CD4-positive, alpha-beta T cell (primary cell): ENCODE data around the gene IL17RB. TPM values are rescaled to one million over a fixed set of nuclear protein-coding genes. Genes with fewer than 3 reads are reported as not detected.

Experiments used
- ATAC-seq: fragments of 200-7000 bp; cut with Tn5 transposase; one replicate; pipeline ENCODE4 v1.10.0; 2022; ENCODE audit warnings: mild to moderate bottlenecking; ENCODE audit not compliant: poor library complexity
- CTCF ChIA-PET: fragments of 350-600 bp; sonication (Branson Sonifier 250); formaldehyde crosslinking; loops from one replicate; lab custom pipeline; 2021; ENCODE audit warnings: antibody characterized with exemption, inconsistent platforms; lab: Charles Lee
- POLR2A ChIA-PET: fragments of 350-600 bp; sonication (Branson Sonifier 250); formaldehyde crosslinking; loops from one replicate; lab custom pipeline; 2021; ENCODE audit warnings: antibody characterized with exemption, inconsistent platforms; lab: Charles Lee
- DNase-seq, 14 experiments: peaks; one replicate each; pipeline ENCODE4 v3.0.0-alpha.2; 2013 to 2020; ENCODE audit warnings: mixed read lengths in 2 of 14
- H3K27ac ChIP-seq, 2 donors: one replicate each; pipeline versions ENCODE4 v1.5.1 to v1.7.0; 2013; ENCODE audit warnings: low read length in 2 of 2, low read depth in 1 of 2, mild to moderate bottlenecking in 1 of 2
- H3K27me3 ChIP-seq, 2 experiments: 1 replicate in 1 of 2; 2 replicates in 1 of 2; pipeline versions ENCODE4 v1.6.1 to v1.7.0; 2013; ENCODE audit warnings: low read length in 2 of 2, control low read depth in 1 of 2, mild to moderate bottlenecking in 1 of 2, moderate library complexity in 1 of 2; ENCODE audit not compliant: insufficient read depth in 2 of 2, control insufficient read depth in 1 of 2
- H3K36me3 ChIP-seq: one replicate; pipeline ENCODE4 v1.6.1; 2013; ENCODE audit warnings: low read length, control low read depth; ENCODE audit not compliant: insufficient read depth
- H3K4me1 ChIP-seq: one replicate; pipeline ENCODE4 v1.6.1; 2013; ENCODE audit warnings: low read length, control low read depth; ENCODE audit not compliant: insufficient read depth
- H3K4me3 ChIP-seq: one replicate; pipeline ENCODE4 v1.5.1; 2013; ENCODE audit warnings: mild to moderate bottlenecking, low read length, moderate library complexity
- H3K9me3 ChIP-seq, 2 experiments: 1 replicate in 1 of 2; 2 replicates in 1 of 2; pipeline versions ENCODE4 v1.6.1 to v1.7.0; 2013; ENCODE audit warnings: low read length in 2 of 2, mild to moderate bottlenecking in 2 of 2, control low read depth in 1 of 2, moderate library complexity in 1 of 2; ENCODE audit not compliant: control insufficient read depth in 1 of 2, insufficient read depth in 1 of 2
- H3K27ac Mint-ChIP-seq: one replicate; pipeline ENCODE4 v1.8.0; 2020; ENCODE audit warnings: mixed read lengths
- H3K27me3 Mint-ChIP-seq: one replicate; pipeline ENCODE4 v1.8.0; 2021; ENCODE audit warnings: mixed read lengths
- H3K36me3 Mint-ChIP-seq: one replicate; pipeline ENCODE4 v1.8.0; 2021; ENCODE audit warnings: low read depth, mixed read lengths
- H3K4me1 Mint-ChIP-seq: one replicate; pipeline ENCODE4 v1.8.0; 2021; ENCODE audit warnings: low read depth, mixed read lengths
- H3K4me3 Mint-ChIP-seq: one replicate; pipeline ENCODE4 v1.8.0; 2020; ENCODE audit warnings: mild to moderate bottlenecking, mixed read lengths
- H3K9me3 Mint-ChIP-seq: one replicate; pipeline ENCODE4 v1.8.0; 2020; ENCODE audit warnings: mixed read lengths
- CTCF ChIP-seq: fragments of 200-600 bp; IDR thresholded peaks from one replicate; pipeline ENCODE4 v1.8.0; 2022; ENCODE audit warnings: antibody characterized with exemption, mild to moderate bottlenecking
- intact Hi-C, 2 experiments: fragments of 100-400 bp; cut with DNase I in 1 of 2; cut with micrococcal nuclease in 1 of 2; formaldehyde crosslinking; loops; one replicate each; pipeline versions ENCODE4 v1.15.1 to v1.9.0; 2023 to 2025; cut with DNase I, micrococcal nuclease
- total RNA-seq, 174 experiments: library from RNA in 2 of 174; stranded (reverse) in 2 of 174; gene quantifications; one replicate each; pipeline ENCODE4 v1.2.3 and lab custom pipeline; 2021 to 2026

IL17RB gene
- total RNA-seq, 2 experiments from 2014 or later, result 0.22 to 0.36 TPM

DNA sequence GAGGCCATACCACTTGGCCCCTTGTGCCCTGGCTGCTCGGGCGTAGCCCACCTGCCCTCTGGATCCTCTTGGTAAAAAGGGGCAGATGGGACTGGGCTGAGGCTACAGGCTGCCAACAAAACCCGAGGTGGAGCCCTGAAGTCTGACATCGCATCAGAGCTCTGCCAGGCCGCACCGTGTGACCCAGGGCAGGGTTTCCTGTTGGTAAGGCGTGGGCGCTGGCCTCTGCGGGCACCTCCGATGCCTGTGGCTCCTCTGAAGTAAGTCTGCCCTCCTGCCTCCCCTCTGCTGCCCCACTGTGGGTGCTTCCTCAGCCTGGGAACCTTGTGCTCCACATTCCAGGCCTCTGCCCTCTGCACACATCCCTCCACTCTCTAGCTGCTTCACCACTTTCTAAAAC is 9.0 kb upstream of the IL17RB start:
- intact Hi-C loops, result no loop called here
- Mint-ChIP-seq H3K4me3 (no peak overlapping the region), H3K36me3 (no peaks in the 10 kb centered on the region), H3K4me1 (no peaks in the 10 kb centered on the region), H3K9me3 (no peaks in the 10 kb centered on the region), H3K27ac (no peak overlapping the region), H3K27me3 (peaks cover 6% of the 10 kb centered on the region)
- no peak overlapping the region for H3K27ac ChIP-seq
- H3K27me3 ChIP-seq, result peaks cover under 1 to 2% of the 10 kb centered on the region in 2 experiments
- no peak for TF ChIP-seq CTCF
- ATAC-seq, result no peak
- H3K9me3 ChIP-seq, result no peaks in the 10 kb centered on the region
- no peak overlapping the region for H3K4me3 ChIP-seq
- no peaks in the 10 kb centered on the region for H3K4me1 ChIP-seq
- ChIA-PET CTCF (no interaction called here), POLR2A (no interaction called here)
- no peaks in the 10 kb centered on the region for H3K36me3 ChIP-seq
- no peak for DNase-seq

GRCh38 chr3:53841296-53841695 is 5.1 kb upstream of the IL17RB start:
- Mint-ChIP-seq H3K9me3 (no peaks in the 10 kb centered on the region), H3K4me1 (no peaks in the 10 kb centered on the region), H3K27ac (no peak overlapping the region), H3K4me3 (no peak overlapping the region), H3K36me3 (no peaks in the 10 kb centered on the region), H3K27me3 (peaks cover 34% of the 10 kb centered on the region)
- DNase-seq, result no peak
- Histone ChIP-seq H3K36me3 (no peaks in the 10 kb centered on the region), H3K27ac (no peak overlapping the region), H3K4me1 (peaks cover 8% of the 10 kb centered on the region), H3K4me3 (no peak overlapping the region), H3K9me3 (no peaks in the 10 kb centered on the region), H3K27me3 (peaks cover 24 to 37% of the 10 kb centered on the region in 2 experiments)
- intact Hi-C loops, result no loop called here
- no peak for TF ChIP-seq CTCF
- no peak for ATAC-seq
- ChIA-PET CTCF (no interaction called here), POLR2A (no interaction called here)

DNA sequence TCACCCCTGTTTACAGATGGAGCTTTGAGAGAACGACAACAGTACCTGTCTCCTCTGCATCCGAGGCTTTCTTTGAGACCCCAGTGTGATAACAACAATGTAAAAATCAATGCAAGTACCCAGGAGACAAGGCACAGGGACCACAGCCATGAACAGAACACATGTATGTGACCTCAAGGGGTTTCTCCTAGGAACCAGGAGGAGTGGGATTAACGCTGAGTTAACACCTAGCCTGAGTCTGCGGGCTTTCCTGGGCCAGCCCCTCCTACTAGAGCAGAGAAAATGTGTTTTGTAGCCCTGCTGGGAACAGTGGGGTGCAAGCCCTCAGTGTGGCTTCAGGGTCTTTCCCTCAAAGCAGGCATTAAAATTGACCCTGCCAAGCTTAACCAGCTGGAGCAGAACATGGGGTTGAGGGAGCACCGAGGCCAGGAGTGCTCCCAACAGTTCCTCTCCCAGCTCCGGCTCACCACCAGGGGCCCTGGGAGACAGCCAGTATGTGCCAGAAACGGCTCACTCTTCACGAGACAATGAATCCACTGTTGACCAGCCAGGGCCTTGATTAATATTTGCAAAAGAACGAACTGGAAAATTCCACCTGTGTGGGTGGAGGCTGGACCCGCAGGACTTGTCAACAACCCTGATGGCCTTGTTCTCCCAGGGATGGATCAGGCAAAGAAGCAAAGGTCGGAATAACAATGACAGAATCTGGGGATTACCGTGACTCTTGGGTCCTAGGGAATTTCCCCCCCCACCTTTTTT is 3.8 kb upstream of the IL17RB start:
- H3K27me3 ChIP-seq, result peaks cover 35 to 49% of the 10 kb centered on the region in 2 experiments
- H3K27ac ChIP-seq, result no peak overlapping the region
- DNase-seq (no peak), ATAC-seq (no peak)
- intact Hi-C loops, result no loop called here
- no peak overlapping the region for H3K27ac Mint-ChIP-seq
- no peak overlapping the region for H3K4me3 Mint-ChIP-seq
- H3K36me3 Mint-ChIP-seq, result no peaks in the 10 kb centered on the region
- H3K9me3 Mint-ChIP-seq, result no peaks in the 10 kb centered on the region
- CTCF ChIA-PET, result interaction anchor here (0.5 kb wide), 1 partner anchor 57 kb away, joined by 3 read pairs; no protein-coding TSS in a partner anchor
- no peaks in the 10 kb centered on the region for H3K36me3 ChIP-seq
- H3K4me3 ChIP-seq, result no peak overlapping the region
- TF ChIP-seq CTCF, result no peak
- H3K9me3 ChIP-seq, result no peaks in the 10 kb centered on the region
- POLR2A ChIA-PET, result no interaction called here
- peaks cover 3% of the 10 kb centered on the region for H3K4me1 Mint-ChIP-seq
- peaks cover 13% of the 10 kb centered on the region for H3K4me1 ChIP-seq
- peaks cover 44% of the 10 kb centered on the region for H3K27me3 Mint-ChIP-seq
